ENCODE measurements around the gene LRMDA.

DNA sequence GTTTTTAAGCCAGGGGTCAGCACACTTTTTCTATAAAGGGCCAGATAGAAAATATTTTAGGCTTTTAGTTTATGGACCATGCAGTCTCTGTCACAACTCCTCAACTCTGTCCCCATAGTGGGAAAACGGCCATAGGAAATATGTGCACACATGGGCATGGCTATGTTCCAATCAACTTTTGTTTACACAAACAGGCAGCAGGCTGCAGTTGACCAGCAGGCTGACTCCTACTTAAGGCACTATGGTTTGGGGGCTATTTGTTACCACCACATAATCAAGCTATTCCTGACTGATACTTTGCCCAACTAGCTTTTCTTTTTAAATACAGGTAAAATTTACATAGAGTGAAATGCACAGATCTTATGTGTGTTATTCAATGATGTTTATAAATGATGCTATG is 362.4 kb downstream of the LRMDA start:
- TF ChIP-seq MAX (IDR thresholded peaks at IDR 0.05) (no peak), YY1 (IDR thresholded peaks at IDR 0.05; ENCODE audit: low read depth) (no peak), CEBPB (IDR thresholded peaks at IDR 0.05) (no peak), TCF12 (IDR thresholded peaks at IDR 0.05; ENCODE audit: low read depth) (no peak), FOXM1 (IDR thresholded peaks at IDR 0.05; ENCODE audit: borderline replicate concordance, low read depth) (no peak), TAF1 (IDR thresholded peaks at IDR 0.05; ENCODE audit: low read depth) (no peak), REST (IDR thresholded peaks at IDR 0.05; ENCODE audit: low read depth) (no peak), RAD21 (IDR thresholded peaks at IDR 0.05; ENCODE audit: low read depth) (no peak), EGR1 (IDR thresholded peaks at IDR 0.05) (no peak)

Measured in Ishikawa (cell line).